NCI-H1092 (cell line): ENCODE data around the gene CD53.

Experiments used
- DNase-seq: peaks from one replicate; lab custom pipeline; 2025; lab: John Stamatoyannopoulos, UW

CD53 gene

DNA sequence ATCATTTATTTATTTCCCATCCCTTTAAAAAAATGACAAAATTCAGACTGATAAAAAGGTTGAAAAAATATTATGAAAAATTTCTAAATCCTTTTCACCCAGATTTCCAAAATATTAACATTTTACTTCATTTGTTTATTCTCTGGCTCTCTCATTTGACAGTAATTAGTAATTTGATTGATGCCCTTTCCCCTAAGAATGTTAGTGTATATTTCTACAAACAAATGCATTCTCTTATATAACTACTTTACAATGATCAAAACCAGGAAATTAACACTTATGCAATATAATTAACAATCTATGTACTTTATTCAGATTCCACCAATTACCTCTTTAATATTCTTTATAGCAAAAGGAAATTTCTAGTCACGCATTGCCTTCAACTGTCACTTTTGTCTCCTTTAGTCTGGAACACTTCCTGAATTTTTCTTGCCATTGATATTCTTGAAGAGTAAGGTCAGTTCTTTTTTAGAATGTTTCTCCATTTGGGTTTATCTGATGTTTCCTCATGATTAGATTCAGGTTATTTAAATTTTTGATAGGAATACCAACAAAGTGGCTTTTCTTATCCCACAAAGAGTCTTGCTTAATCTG lies 3.9 kb downstream of the CD53 start:
- no peak for DNase-seq

DNA sequence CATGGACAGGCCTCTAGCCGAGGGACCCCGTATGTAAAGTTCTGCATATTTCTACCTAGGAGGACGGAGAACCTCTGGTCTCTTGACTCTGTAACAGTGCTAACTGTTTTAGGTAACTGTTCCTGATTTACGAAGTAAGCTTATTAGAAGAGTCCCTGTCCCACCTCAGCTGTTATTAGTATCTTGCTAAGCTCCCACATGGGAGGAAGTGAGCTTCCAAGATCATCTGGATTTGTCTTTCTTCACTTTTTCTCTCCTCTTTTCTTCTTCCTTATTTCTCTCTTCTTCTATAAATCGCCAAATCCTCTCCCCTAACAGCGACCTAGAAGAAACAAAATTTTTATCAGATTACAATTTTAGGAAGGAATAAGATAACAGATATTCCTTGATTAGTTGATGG lies 4.4 kb downstream of the CD53 start:
- DNase-seq = no peak

DNA sequence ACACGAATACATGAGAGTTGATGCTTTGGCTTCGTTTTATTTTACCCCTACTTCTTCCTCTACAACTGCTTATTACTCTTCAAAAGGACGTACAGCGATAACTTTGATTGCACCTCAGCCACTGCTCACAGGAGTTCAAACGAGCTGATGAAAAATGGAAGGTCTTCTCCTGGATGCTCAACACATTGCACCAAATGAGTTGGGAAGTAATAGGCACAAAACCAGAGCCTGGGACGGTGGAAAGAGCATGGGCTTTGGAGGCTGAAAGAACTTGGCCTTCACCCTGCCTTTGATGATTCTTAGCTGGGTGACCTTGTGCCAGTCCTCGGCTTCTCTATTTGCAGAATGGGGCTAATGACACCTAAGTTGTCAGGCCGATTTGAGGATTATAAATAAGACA lies 4.8 kb downstream of the CD53 start:
- no peak for DNase-seq

DNA sequence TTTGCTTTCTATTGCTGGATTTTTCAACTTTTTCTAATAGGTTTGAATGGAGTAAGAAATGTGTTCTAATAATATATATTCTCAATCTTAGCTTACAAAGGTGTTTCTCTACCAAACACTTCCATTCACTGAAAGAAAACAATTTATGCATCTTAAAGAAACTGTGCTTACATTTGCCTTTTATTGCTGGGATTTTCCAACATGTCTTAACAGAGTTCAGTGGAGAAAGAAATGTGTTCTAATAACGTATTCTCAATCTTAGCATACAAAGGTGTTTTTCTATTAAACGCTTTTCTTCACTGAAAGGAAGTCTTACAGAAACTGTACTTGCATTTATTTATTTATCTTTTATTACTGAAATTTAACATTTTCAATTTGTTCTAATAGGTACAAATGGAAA lies 5.6 kb downstream of the CD53 start:
- no peak for DNase-seq

DNA sequence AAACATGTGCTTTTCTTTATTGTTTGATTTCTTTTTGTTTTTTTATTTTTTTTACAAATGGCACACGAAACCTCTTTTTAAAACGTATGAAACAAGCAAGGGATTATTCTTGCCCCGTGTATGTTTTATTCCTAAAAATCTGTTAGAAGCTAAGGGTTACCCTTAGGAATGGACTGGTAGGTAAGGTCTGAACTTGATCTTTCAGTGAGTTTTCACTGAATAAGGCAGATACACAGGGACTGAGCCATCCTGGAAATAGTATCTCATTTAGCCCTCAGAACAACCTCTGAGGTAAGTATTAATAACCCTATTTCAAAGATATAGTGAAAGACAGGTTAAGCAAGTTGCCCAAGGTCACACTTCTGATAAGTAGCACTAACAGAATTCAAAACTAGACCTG lies 6.0 kb downstream of the CD53 start:
- no peak for DNase-seq

DNA sequence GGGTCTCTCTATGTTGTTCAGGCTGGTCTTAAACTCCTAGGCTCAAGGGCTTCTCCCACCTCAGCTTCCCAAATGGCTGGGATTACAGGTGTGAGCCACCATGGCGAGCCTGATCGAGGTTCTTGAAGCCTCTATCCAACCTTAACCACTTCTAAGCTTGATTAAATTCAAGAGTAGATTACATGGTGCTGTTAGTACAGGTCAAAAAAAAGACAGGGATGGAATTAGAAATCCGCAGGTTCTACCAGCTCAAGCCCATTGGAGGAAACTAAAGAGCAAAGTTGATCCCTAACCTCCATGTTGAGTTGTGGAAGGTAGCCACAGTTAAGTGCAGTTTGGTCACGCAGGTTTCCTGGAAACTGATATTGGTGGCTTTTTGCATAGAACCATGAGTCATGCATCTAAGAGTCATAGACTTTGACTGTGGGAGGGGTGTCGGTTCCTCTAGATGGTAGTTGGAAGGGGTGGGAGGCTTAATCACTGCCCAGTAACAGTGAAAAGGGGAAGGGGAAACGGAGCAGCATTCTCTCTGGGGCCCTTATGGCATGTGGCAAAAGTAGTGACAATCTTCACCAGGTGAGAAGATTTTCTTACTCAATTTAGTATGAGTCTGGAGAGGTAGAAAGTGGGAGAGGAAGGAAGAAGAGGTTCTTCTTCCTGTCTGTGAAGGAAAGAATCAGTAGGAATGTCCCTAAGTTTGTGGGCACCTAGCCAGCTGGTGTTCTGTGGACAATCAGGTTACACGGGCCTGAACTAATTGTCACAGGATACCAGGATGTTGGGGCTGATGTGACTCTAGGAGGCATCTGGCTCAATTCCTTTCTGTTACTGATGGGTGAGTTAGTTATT lies 7.0 kb downstream of the CD53 start:
- DNase-seq = no peak

DNA sequence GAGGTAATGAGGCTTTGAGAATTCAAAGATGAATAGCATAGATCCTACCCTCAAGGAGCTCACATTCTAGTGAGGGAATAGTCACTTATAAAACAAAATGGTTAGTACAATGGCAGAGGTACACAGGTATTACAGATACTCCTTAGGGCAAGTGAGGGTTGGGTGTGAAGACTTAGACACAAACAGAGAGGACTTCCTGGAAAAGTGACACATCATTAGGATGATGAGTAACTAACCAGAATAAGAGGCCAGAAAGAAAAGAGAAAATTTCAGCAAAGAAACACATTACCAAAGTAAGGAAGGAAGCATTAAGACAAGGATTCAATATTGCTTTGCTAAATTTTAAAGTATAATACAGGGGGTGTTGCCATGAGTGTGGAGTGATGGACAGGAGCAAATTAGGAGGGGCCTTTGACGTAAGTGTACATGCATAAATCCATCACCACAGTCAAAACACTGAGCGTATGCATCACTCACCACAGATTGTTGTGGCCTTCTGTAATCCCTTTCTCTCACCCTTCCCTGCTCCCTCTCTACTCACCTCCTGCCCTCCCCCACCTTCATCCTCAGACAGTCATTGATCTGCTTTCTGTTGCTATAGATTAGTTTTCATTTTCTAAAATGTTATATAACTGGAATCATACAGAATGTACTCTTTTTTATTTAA lies 7.9 kb downstream of the CD53 start:
- no peak for DNase-seq

GRCh38 chr1:110888049-110888448 lies 15.1 kb downstream of the CD53 start:
- no peak for DNase-seq

DNA sequence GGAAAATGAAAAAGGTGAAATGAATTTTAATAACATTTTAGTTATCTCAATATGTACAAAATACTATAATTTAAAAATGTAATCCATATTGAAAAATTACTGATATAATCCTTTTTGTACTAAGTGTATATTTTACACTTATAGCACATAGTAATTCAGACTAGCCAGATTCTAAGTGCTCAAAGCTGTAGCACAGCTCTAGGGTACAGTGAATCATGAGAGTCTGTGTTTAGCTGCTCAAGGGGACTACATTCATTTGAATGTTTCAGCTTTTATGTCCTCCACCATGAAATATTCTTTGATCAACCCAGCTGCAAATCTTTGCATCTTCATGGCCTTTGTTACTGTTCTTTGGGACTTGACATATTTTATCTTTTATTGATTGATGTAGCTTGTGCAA lies 15.7 kb downstream of the CD53 start:
- no peak for DNase-seq

- no peak for DNase-seq
Observed at GRCh38 chr1:110890474-110891196, 17.7 kb downstream of the CD53 start.

DNA sequence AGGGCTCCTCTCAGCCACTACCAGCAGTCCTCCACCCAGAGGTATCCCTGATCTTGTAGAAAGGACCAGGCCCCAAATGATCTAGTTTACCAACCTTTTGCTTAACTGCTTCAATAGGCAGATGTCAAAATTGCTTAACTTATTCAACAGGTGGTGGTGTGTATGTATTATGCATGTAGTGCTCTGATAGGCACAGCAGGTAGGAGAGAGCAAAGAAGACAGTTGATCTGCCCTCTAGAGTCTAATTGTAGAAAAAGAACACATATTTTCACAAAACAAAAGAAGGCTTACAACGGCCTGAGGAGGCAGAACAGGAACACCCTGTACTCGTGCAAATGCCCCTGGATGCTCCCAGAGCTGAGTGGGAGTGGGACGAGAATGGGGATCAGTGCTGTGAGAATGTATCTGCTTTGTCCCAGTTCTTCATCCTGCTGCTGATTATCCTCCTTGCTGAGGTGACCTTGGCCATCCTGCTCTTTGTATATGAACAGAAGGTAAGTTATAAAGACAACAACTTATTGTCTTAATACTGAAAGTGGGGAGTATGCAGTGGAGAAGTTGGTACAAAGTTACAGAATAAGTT lies 21.1 kb downstream of the CD53 start:
- DNase-seq = no peak

- no peak for DNase-seq
Observed at GRCh38 chr1:110896090-110896489, 23.1 kb downstream of the CD53 start.

- no peak for DNase-seq
Observed at GRCh38 chr1:110897681-110898080, 24.7 kb downstream of the CD53 start.

DNA sequence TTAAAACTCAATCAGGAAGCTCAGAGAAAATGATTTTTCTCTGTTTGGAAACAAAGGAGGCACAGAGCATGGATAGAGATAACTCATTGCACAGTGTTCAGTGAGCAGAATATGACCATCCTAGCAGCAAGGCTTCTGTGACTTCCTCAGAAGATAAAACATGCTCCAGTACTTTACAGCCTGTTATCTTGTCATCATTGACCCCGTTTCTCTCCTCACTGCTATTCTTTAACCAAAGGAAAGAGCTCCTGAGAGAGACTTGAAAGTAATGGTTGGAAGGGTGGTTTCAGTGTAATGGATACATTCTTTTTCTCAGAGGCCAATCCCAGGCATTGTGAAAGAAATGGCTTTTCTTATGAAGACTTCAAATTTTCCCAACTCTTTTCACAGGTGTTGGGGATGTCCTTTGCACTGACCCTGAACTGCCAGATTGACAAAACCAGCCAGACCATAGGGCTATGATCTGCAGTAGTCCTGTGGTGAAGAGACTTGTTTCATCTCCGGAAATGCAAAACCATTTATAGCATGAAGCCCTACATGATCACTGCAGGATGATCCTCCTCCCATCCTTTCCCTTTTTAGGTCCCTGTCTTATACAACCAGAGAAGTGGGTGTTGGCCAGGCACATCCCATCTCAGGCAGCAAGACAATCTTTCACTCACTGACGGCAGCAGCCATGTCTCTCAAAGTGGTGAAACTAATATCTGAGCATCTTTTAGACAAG lies 25.9 kb downstream of the CD53 start:
- DNase-seq = no peak

GRCh38 chr1:110899458-110899843 lies 26.5 kb downstream of the CD53 start:
- no peak for DNase-seq

DNA sequence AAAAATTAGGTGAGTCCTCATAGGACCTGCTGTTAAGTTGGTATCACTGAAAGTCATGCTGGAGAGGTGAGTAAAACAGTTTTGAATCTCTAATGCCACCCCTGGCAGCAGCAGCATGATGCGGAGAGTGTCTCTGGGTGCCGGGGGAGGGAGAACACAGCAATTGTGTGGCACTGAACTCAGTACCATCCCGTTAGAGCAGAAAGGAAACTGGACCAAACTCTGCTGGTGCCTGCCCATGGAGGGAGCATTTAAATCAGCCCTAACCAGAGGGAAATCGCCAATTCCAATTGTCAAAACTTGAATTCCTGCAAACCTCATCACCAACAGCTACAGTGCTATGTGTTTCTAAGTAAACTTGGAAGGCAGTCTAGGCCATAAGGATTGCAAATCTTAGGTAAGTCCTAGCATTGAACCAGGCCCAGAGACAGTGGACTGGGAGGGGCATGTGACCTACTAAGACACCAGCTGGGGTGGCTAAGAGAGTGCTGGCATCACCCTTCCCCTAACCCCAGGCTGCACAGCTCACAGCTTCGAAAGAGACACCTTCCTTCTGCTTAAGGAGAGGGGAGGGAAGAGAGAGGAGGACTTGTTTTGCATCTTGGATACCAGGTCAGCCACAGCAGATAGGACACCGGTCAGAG lies 30.0 kb downstream of the CD53 start:
- no peak for DNase-seq

DNA sequence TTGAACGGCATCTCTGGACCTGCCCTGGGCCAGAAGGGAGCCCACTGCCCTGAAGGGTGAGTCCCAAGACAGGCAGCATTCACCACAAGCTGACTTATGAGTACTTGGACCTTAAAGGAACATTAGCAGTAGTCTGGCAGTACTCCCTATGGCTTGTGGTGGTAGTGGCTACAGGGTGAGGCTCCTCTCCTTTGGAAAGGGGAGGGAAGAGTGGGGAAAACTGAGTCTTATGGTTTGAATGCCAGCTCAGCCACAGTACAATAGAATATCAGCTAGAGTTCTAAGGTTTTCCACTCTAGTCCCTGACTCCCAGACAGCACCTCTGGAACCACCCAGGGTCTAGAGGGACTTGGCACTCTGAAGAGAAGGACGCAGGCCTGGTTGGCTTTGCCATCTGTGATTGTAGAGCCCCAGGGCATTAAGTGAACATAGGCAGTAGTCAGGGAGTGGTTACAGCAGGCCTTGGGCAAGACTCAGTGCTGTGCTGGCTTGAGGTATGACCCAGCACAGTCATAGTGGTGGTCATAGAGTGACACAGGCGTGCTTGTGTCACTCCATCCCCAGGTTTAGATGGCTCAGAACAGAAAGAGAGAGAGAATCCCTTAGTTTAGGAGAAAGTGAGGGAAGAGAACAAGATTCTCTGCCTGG lies 31.0 kb downstream of the CD53 start:
- DNase-seq = no peak

DNA sequence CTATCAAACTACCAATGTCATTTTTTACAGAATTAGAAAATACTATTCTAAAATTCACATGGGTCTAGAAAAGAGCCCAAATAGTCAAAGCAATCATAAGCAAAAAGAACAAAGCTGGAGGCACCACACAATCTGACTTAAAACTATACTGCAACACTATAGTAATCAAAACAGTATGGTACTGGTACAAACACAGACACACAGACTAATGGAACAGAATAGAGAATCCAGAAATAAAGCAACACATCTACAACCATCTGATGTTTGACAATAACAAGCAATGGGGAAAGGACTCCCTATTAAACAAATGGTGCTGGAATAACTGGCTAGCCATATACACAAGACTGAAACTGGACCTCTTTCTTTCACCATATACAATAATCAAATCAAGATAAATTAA lies 39.8 kb downstream of the CD53 start:
- no peak for DNase-seq

GRCh38 chr1:110914676-110915075 lies 41.7 kb downstream of the CD53 start:
- no peak for DNase-seq

- DNase-seq = no peak
Observed at GRCh38 chr1:110915804-110916203, 42.9 kb downstream of the CD53 start.

DNA sequence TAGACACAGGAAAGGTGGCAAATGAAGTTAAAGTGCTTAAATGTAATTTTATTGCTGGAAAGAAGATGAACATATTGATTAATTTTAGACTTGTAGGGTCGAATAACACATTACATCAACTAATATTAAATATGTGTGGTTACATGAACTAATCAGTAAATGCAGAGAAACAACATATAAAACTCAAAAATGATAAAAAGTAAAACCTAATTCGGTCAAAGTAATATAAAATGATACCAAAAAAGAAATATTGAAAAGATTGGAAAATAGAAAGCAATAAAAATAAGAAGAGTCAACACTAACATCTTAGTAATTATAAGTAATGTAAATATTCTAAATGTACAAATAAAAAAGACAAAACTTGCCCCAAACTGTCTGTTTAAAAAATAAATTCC lies 43.3 kb downstream of the CD53 start:
- DNase-seq = no peak
